Measurements from ENCODE around the gene IFNW1. TPM values are rescaled to one million over a fixed set of nuclear protein-coding genes. Genes with fewer than 3 reads are reported as not detected.

Gene IFNW1
- total and polyA plus RNA-seq, 2 experiments from 2014 or later = not detected

DNA sequence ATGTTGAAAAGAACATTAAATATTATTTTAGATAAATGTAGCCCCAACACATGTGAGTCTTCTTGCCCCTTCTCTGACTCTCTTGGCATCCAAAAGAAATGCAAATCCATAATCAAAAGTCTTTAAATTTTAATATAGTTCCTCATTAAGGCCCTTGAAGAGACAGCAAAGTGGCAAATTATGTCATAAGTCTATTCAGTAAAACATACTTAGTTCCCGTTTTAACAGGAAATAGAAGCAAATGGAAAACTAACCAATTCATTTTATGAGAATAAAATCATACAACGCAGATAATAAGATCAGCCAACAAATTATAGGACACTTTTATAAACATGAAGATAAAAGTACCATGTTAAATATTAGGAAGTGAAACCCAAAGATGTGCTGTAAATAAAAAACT is 43.8 kb downstream of the IFNW1 start:
- no peak for DNase-seq (ENCODE audit: low read depth in 1 of 2, low spot score in 1 of 2)
- Histone ChIP-seq H3K36me3 (no peaks in the 10 kb centered on the region), H3K4me1 (ENCODE audit: low read depth) (peaks cover 6% of the 10 kb centered on the region), H3K27me3 (no peaks in the 10 kb centered on the region), H3K9me3 (ENCODE audit: low read depth) (no peaks in the 10 kb centered on the region), H3K27ac (no peak overlapping the region), H3K4me3 (no peak overlapping the region)
- TF ChIP-seq, protein P1, sequence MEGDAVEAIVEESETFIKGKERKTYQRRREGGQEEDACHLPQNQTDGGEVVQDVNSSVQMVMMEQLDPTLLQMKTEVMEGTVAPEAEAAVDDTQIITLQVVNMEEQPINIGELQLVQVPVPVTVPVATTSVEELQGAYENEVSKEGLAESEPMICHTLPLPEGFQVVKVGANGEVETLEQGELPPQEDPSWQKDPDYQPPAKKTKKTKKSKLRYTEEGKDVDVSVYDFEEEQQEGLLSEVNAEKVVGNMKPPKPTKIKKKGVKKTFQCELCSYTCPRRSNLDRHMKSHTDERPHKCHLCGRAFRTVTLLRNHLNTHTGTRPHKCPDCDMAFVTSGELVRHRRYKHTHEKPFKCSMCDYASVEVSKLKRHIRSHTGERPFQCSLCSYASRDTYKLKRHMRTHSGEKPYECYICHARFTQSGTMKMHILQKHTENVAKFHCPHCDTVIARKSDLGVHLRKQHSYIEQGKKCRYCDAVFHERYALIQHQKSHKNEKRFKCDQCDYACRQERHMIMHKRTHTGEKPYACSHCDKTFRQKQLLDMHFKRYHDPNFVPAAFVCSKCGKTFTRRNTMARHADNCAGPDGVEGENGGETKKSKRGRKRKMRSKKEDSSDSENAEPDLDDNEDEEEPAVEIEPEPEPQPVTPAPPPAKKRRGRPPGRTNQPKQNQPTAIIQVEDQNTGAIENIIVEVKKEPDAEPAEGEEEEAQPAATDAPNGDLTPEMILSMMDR (IDR thresholded peaks at IDR 0.05; ENCODE audit: low read depth, low read length) = no peak

DNA sequence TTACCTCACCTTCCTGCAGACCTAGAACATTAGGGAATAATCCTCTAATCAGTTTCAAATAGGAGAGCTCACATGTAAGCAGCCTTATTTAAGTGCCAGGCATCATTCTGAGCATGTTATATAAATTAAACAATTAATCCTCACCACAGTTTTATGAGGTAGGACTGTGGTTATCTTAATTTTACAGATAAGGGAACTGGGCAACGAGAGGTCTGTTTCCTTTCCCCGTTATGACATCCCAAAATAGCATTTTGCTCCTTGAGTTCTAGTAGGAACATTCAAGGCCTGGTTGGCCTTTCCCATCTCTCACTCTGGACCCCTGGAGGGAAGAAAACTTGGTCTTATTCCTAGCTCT is 44.8 kb downstream of the IFNW1 start:
- no peaks in the 10 kb centered on the region for H3K27me3 ChIP-seq
- H3K9me3 ChIP-seq (ENCODE audit: low read depth) = no peaks in the 10 kb centered on the region
- no peak overlapping the region for H3K27ac ChIP-seq
- H3K4me3 ChIP-seq = no peak overlapping the region
- DNase-seq (ENCODE audit: low read depth in 1 of 2, low spot score in 1 of 2) = no peak
- peaks cover 6% of the 10 kb centered on the region for H3K4me1 ChIP-seq (ENCODE audit: low read depth)
- no peaks in the 10 kb centered on the region for H3K36me3 ChIP-seq
- TF ChIP-seq, protein P1 (IDR thresholded peaks at IDR 0.05; ENCODE audit: low read depth, low read length) = no peak

DNA sequence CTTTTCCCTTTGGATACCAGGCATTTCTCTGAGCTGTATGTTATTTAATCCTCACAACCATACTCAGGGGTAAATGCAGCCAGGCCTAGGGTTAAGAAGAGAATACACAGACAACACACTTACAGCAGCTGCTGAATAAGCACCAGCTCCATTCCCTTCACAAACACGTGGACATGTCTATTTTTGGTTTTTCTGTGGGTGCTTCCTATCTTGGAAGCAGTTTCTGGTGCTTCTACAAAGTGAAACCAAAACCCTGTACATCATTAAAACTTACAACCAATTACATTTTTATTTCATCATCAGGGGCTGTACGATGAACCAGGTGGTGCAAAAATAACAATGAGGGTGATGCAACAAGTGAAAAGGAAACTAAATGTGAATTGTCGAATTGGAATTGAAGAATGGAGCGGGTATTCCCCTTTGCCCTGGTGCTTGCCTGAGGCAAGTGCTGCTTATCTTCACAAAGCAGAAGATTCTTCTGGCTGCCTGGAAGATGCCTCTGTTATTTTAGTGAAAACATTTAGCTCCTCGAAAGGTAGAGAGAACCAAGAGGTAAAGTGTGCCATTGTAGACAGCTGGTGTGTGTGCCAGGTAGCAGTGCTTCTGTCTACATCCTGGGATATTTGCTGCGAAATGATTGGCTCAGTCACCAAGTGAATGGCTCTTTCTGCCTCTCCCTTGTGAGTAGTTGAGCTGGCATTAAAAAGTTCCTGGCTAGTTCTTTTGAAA is 45.3 kb downstream of the IFNW1 start:
- Histone ChIP-seq H3K27ac (peak overlapping the region; percentile 19), H3K27me3 (no peaks in the 10 kb centered on the region), H3K36me3 (no peaks in the 10 kb centered on the region), H3K4me1 (ENCODE audit: low read depth) (peaks cover 6% of the 10 kb centered on the region), H3K9me3 (ENCODE audit: low read depth) (no peaks in the 10 kb centered on the region), H3K4me3 (no peak overlapping the region)
- TF ChIP-seq, protein P1 (IDR thresholded peaks at IDR 0.05; ENCODE audit: low read depth, low read length) = no peak
- peak in 1 of 2 donors; percentile 70 for DNase-seq (ENCODE audit: low read depth in 1 of 2, low spot score in 1 of 2)

DNA sequence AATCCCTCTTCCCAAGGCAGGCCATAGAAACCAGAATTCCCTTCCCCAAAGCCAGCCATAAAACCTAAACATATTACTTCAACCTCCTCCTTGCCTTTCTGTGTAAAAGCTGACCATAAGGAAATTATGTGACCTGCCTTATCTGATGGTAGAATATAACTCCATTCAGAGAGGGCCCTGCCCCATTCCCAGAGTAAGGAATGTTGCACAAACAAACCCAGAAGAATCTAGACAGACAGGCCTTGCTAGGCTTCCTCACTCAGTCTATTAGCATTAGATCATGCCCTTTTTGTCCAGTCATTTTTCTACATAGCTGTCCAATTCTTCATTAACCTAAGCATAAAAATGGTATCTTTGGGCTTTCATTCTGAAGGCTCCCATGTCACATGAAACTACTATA is 46.1 kb downstream of the IFNW1 start:
- DNase-seq (ENCODE audit: low read depth in 1 of 2, low spot score in 1 of 2) = no peak
- Histone ChIP-seq H3K27me3 (no peaks in the 10 kb centered on the region), H3K36me3 (no peaks in the 10 kb centered on the region), H3K27ac (no peak overlapping the region), H3K9me3 (ENCODE audit: low read depth) (no peaks in the 10 kb centered on the region), H3K4me1 (ENCODE audit: low read depth) (peaks cover 6% of the 10 kb centered on the region), H3K4me3 (no peak overlapping the region)
- TF ChIP-seq, protein P1 (IDR thresholded peaks at IDR 0.05; ENCODE audit: low read depth, low read length) = no peak

Other genes starting within 250 kb of the IFNW1 start
- 0.04 and 0.36 TPM in 2 replicates for gene HACD4, start 110.2 kb downstream of the IFNW1 start, total RNA-seq
- gene HACD4, start 110.2 kb downstream of the IFNW1 start, polyA plus RNA-seq = 0.29 and 1.1 TPM in 2 replicates
- not detected in 2 replicates for gene IFNB1, start 63.9 kb downstream of the IFNW1 start, total RNA-seq
- not detected in 2 replicates for gene IFNB1, start 63.9 kb downstream of the IFNW1 start, polyA plus RNA-seq
- not detected in 2 replicates for gene IFNA21, start 24.8 kb upstream of the IFNW1 start, total RNA-seq
- gene IFNA21, start 24.8 kb upstream of the IFNW1 start, polyA plus RNA-seq = not detected in 2 replicates
- not detected in 2 replicates for gene IFNA4, start 45.8 kb upstream of the IFNW1 start, total RNA-seq
- gene IFNA4, start 45.8 kb upstream of the IFNW1 start, polyA plus RNA-seq = not detected in 2 replicates
- gene IFNA7, start 60.4 kb upstream of the IFNW1 start, total RNA-seq = not detected in 2 replicates
- not detected in 2 replicates for gene IFNA7, start 60.4 kb upstream of the IFNW1 start, polyA plus RNA-seq
- gene IFNA10, start 65.3 kb upstream of the IFNW1 start, total RNA-seq = not detected in 2 replicates
- not detected in 2 replicates for gene IFNA10, start 65.3 kb upstream of the IFNW1 start, polyA plus RNA-seq
- gene IFNA16, start 75.5 kb upstream of the IFNW1 start, total RNA-seq = not detected in 2 replicates
- gene IFNA16, start 75.5 kb upstream of the IFNW1 start, polyA plus RNA-seq = not detected in 2 replicates
- gene IFNA17, start 86.4 kb upstream of the IFNW1 start, total RNA-seq = not detected in 2 replicates
- not detected in 2 replicates for gene IFNA17, start 86.4 kb upstream of the IFNW1 start, polyA plus RNA-seq
- not detected in 2 replicates for gene IFNA14, start 98.2 kb upstream of the IFNW1 start, total RNA-seq
- gene IFNA14, start 98.2 kb upstream of the IFNW1 start, polyA plus RNA-seq = not detected in 2 replicates
- gene IFNA5, start 163.5 kb upstream of the IFNW1 start, total RNA-seq = not detected in 2 replicates
- gene IFNA5, start 163.5 kb upstream of the IFNW1 start, polyA plus RNA-seq = not detected in 2 replicates
- 22.6 and 23.1 TPM in 2 replicates for gene KLHL9, start 193.6 kb upstream of the IFNW1 start, total RNA-seq
- 15.8 and 26.3 TPM in 2 replicates for gene KLHL9, start 193.6 kb upstream of the IFNW1 start, polyA plus RNA-seq
- gene IFNA6, start 209.1 kb upstream of the IFNW1 start, total RNA-seq = not detected in 2 replicates
- gene IFNA6, start 209.1 kb upstream of the IFNW1 start, polyA plus RNA-seq = not detected in 2 replicates
- not detected in 2 replicates for gene IFNA13, start 226.2 kb upstream of the IFNW1 start, total RNA-seq
- not detected in 2 replicates for gene IFNA13, start 226.2 kb upstream of the IFNW1 start, polyA plus RNA-seq
- not detected in 2 replicates for gene IFNA2, start 243.6 kb upstream of the IFNW1 start, total RNA-seq
- gene IFNA2, start 243.6 kb upstream of the IFNW1 start, polyA plus RNA-seq = not detected in 2 replicates